CD4-positive, alpha-beta T cell treated with Interleukin-10 for 1 hour (primary cell): ENCODE measurements around the gene TSGA10IP.

ENCODE experiments used
- DNase-seq: peaks from one replicate; pipeline ENCODE4 v3.0.0-alpha.2; 2020

The TSGA10IP gene

DNA sequence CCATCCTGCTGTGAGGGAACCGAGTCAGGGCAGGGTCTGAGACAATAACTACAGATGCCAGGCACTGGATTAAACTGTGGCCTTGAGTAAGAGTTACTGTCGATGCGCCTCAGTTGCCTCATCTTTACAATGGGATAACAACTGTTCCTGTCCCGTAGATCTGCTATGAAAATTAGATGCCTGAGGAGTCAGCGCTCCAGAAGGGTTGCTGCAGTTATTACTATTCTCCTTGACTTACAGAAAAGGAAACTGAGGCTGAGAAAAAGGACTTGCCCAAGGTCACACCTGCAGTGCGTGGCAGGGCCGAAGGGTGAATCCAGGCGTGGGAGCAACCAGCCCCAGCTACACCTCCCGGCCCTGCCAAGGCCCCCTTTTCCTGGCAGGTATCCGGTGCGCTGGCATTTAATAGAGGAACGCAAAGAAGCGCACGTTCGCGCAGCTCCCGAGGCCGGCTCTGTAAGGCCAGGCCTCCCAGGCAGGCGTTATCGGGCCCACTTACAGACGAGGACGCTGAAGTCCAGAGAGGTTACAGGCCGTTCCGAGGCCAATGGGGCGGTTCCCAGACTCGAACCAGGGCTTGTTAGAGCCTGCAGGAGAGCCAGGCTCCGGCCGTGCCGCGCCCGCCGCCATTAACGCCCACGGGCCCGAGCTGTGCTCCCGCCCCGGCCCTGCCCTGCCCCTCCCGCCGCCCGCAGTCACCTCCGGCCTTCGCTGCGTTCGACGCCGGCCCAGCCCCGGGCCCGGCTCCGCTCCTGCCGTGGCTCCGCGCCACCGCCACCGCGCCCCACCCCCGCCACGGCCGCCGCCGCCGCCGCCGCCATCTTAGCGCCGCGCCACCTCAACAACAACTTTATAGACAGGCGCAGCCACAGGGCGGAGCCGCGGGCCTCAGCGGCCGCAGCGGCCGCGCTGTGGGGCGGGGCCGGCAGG lies 26.8 kb upstream of the TSGA10IP start, which contains the start of gene C11orf68:
TSS of gene C11orf68 (minus strand) at position 852 of the 930 bp plus-strand sequence. CDS start at position 821, 31 bp downstream.
- no peak for DNase-seq

DNA sequence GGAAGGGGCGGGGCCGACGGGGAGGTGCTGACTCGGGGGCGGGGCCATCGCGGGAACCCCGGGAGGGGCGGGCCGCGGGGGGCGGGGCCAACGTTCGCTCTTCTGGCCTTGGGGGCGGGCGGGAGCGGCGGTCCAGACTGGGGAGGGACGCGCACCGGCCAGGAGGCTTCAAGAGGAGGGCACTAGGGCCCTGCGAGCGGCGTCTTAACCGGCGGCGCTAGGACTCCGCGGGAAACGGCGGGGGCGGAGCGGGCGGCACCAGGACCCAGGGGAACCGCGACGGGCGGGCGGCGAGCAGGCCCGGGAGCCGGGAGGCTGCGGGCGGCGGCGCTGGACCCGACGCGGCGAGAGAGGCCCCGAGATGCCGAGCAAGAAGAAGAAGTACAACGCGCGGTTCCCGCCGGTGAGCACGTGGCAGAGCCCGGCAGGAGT lies 26.1 kb upstream of the TSGA10IP start, which contains the start of gene DRAP1:
TSS of gene DRAP1 (plus strand) at position 286 of the 432 bp plus-strand sequence. CDS start at position 362, 76 bp downstream.
- DNase-seq, result peak; percentile 98

- DNase-seq, result peak; percentile 71
These were observed 25.5 kb upstream of the TSGA10IP start for GRCh38 chr11:65919573-65920371.

GRCh38 chr11:65920372-65920802 lies 24.9 kb upstream of the TSGA10IP start:
- no peak for DNase-seq

GRCh38 chr11:65921033-65921555 lies 24.2 kb upstream of the TSGA10IP start:
- no peak for DNase-seq

DNA sequence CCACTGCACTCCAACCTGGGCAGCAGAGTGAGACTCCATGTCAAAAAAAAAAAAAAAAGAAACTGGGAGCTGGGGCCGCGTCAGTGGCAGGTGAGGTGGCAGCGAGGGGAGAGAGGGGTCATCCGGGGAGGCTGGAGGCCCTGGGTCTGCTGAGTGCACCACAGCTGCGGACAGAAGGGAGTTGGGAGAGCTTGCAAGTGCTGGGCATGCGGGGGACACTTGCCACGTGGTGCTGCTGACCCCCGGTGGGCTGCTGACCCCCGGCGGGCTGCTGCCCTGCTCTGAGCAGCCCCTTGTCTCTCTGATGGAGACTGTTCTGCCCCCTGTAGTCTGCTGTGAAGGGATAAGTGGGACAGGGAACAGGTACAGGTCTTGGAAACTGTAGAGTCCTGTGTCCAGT lies 23.4 kb upstream of the TSGA10IP start:
- no peak for DNase-seq

DNA sequence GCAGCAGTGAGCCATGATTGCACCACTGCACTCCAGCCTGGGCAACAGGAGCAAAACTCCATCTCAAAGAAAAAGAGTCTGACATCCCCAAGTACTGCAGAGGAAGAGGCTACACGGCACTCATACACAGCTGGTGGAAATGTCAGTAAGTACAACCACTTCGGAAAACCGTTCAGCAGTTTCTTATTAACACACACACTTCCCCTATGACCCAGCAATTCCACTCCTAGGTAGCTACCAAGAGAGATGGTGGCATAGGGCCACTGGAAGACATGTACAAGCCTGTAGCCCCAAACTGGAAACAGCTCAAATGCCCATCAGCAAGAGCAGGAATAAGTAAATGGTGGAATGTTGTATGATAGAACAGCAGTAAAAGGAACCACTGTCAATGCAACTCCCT lies 22.7 kb upstream of the TSGA10IP start:
- DNase-seq, result no peak

- DNase-seq, result no peak
These were observed 19.9 kb upstream of the TSGA10IP start for GRCh38 chr11:65925397-65925796.

GRCh38 chr11:65927904-65928397 lies 17.3 kb upstream of the TSGA10IP start:
- peak; percentile 88 for DNase-seq

DNA sequence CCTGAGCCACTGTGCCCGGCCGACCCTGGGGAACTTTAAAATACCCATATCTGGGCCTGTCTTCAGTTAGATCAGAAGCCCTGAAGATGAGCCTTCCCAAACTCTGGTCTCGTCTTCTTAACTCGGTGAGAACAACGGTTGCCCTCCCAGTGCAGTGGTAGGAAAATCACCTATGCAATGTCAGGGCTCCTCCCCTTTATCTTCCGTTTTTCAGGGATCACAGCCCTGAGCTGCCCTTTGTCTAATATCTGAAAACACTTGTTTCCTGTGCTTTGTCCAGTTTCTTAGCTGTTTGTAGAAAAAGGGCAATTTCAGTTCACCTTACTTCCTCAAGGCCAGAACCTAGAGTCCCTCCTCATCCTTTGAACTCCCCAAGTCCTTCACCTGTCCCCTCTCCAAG lies 16.6 kb upstream of the TSGA10IP start:
- DNase-seq, result no peak

DNA sequence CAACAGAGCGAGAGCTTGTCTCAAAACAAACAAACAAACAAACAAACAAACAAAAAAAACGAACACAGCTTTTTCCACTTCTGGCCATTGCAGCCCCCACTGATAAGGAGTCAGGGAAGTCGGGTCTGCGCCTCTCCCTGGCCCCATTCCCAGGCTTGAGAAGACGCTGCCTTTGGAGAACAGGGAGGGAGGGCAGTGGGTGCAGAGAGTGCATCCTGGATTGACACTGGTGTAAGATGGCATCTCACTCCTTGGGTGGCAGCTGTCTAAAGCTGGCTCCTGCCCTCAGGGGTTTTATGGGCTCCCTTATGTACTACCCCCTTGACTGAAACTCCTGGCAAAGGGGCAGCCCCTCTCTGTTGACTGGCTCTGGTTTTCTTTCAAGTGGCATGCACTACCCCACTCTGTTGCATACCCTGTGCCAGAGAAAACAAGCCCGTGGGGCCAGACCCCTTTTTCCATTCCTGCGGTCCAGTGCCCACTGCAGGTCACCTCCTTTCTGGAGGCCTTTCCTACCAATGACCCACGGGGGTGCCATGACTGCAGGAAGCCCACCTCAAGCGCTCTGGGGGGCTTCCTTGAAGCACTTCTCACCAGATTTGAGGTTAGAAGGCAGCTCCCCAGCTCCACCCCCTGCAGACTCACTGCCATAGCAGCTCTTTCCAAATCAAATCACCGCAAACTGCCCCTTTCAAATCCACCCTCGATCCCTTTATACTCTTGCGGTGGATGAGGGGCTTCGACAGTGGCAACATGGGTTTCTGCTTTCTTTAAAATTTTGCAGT lies 13.3 kb upstream of the TSGA10IP start:
- no peak for DNase-seq

GRCh38 chr11:65932558-65932919 lies 12.7 kb upstream of the TSGA10IP start:
- DNase-seq, result no peak

GRCh38 chr11:65934014-65934413 lies 11.3 kb upstream of the TSGA10IP start:
- DNase-seq, result no peak

- no peak for DNase-seq
These were observed 7.5 kb upstream of the TSGA10IP start for GRCh38 chr11:65937766-65938165.

- no peak for DNase-seq
These were observed 3.5 kb upstream of the TSGA10IP start for GRCh38 chr11:65941720-65942310.

DNA sequence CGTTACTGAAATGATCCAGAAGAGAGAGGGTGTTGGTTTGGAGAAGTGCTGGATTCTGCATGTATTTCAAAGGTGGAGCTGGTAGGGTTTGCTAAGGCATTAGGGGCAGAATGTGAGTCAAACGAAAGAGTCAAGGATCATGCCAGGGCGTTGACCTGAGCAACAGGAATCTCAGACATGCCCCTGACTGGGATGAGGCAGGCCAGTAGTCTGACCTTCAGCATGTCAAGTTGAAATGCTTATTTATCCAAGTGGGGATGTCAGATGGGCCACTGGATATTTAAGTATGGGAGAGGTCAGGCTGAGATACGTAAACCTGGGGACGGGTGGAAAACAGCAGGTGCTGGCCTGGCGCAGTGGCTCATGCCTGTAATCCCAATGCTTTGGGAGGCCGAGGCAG lies 2.7 kb upstream of the TSGA10IP start:
- no peak for DNase-seq

DNA sequence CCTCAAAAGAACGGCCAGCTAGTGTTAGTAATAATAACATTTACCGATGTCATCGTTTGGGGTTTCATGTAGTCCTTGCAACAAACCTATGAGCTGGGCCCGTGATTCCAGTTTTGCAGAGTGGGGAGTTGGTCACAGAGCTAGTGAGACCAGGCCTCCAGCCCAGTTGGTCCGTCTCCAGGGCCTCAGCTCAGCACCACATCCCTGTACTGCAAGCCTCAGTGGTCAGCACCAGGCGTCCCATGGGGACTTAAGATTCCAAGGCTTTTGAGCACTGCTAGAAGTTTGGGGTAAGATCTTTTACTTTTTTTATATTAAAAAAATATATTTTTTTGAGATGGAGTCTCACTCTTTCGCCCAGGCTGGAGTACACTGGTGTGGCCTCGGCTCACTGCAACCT lies 1.1 kb upstream of the TSGA10IP start:
- DNase-seq, result no peak

GRCh38 chr11:65944767-65945166 lies 513 bp upstream of the TSGA10IP start:
- no peak for DNase-seq

- no peak for DNase-seq
These were observed 770 bp downstream of the TSGA10IP start for GRCh38 chr11:65945941-65946558.

GRCh38 chr11:65946655-65947054 lies 1.4 kb downstream of the TSGA10IP start:
- no peak for DNase-seq

DNA sequence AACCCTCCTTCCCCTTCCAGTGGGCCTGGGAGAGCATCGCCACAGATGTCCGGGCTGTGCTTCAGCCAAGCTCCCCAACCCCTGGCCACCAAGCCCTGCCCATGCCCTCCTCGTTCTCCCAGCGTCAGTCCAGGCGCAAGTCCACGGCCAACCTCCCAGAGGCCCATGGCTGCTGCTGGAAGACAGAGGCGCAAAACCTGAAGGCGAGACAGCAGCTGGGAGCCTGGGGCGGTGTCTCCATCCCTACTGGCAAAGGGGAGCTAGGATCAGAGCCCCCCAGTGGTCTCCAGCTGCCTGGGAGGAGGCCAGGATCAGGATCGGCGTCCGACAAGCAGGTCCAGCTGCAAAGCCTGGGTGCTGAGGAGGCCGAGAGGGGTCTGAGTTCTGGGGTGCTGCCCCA lies 1.9 kb downstream of the TSGA10IP start:
- DNase-seq, result no peak
